ENCODE measurements around the gene CEP350. TPM values are rescaled to one million over a fixed set of nuclear protein-coding genes. Genes with fewer than 3 reads are reported as not detected.

Gene CEP350
- total and polyA plus RNA-seq, 2 donors (not counting 1 experiment from before 2014, with no cell fraction given): 19.0 to 101 TPM

DNA sequence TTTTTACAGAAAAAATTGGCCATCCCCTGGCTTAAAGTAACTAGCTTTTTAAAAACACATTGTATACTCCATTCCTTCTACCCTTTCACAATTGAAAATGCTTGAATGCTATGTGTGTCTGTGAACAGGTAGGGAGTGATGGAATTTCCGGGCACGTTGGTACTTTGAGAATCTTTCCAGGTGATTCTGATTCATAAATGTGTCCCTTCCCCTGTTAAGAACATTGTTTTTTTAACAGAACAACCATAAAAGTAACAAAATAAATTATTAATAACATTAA lies 142.7 kb downstream of the CEP350 start:
- Histone ChIP-seq H3K4me1 (ENCODE audit: control insufficient read depth, extremely low read depth, insufficient read depth, low read length) (peaks cover 5% of the 10 kb centered on the region), H3K79me2 (ENCODE audit: control insufficient read depth, insufficient read depth, low read length) (no peaks in the 10 kb centered on the region), H3K36me3 (ENCODE audit: control insufficient read depth, insufficient read depth, low read length) (peaks cover 2% of the 10 kb centered on the region), H3K4me2 (ENCODE audit: extremely low read depth, insufficient read depth, low read length) (no peak overlapping the region), H3K27me3 (ENCODE audit: control insufficient read depth, insufficient read depth, low read length) (no peaks in the 10 kb centered on the region), H3K9ac (ENCODE audit: insufficient read depth, low read length) (no peak overlapping the region), H2AFZ (ENCODE audit: low read length) (no peak overlapping the region), H3K9me3 (ENCODE audit: control insufficient read depth, insufficient read depth, low read depth, low read length) (no peaks in the 10 kb centered on the region), H4K20me1 (ENCODE audit: control insufficient read depth, extremely low read depth, insufficient read depth, low read length) (no peaks in the 10 kb centered on the region), H3K4me3 (replicated peaks in 1 of 4; ENCODE audit: control extremely low read depth in 1 of 4, insufficient read depth in 1 of 4, low read depth in 3 of 4, low read length in 4 of 4) (no peak overlapping the region), H3K27ac (ENCODE audit: insufficient read depth, low read length) (no peak overlapping the region)
- DNase-seq (ENCODE audit: low read depth in 2 of 2): no peak
- no peak for TF ChIP-seq EZH2 (IDR thresholded peaks at IDR 0.05; ENCODE audit: low read length, missing control alignments)
- TF ChIP-seq, protein P1, sequence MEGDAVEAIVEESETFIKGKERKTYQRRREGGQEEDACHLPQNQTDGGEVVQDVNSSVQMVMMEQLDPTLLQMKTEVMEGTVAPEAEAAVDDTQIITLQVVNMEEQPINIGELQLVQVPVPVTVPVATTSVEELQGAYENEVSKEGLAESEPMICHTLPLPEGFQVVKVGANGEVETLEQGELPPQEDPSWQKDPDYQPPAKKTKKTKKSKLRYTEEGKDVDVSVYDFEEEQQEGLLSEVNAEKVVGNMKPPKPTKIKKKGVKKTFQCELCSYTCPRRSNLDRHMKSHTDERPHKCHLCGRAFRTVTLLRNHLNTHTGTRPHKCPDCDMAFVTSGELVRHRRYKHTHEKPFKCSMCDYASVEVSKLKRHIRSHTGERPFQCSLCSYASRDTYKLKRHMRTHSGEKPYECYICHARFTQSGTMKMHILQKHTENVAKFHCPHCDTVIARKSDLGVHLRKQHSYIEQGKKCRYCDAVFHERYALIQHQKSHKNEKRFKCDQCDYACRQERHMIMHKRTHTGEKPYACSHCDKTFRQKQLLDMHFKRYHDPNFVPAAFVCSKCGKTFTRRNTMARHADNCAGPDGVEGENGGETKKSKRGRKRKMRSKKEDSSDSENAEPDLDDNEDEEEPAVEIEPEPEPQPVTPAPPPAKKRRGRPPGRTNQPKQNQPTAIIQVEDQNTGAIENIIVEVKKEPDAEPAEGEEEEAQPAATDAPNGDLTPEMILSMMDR (conservative IDR thresholded peaks at IDR 0.05 in 1 of 2, IDR thresholded peaks at IDR 0.05 in 1 of 2; ENCODE audit: low read depth in 1 of 2, low read length in 2 of 2): no peak

GRCh38 chr1:180101411-180101810 lies 146.8 kb downstream of the CEP350 start:
- Histone ChIP-seq H3K9me3 (ENCODE audit: control insufficient read depth, insufficient read depth, low read depth, low read length) (no peaks in the 10 kb centered on the region), H4K20me1 (ENCODE audit: control insufficient read depth, extremely low read depth, insufficient read depth, low read length) (no peaks in the 10 kb centered on the region), H3K27me3 (ENCODE audit: control insufficient read depth, insufficient read depth, low read length) (no peaks in the 10 kb centered on the region), H3K4me2 (ENCODE audit: extremely low read depth, insufficient read depth, low read length) (no peak overlapping the region), H3K27ac (ENCODE audit: insufficient read depth, low read length) (no peak overlapping the region), H2AFZ (ENCODE audit: low read length) (no peak overlapping the region), H3K9ac (ENCODE audit: insufficient read depth, low read length) (no peak overlapping the region), H3K4me3 (replicated peaks in 1 of 4; ENCODE audit: control extremely low read depth in 1 of 4, insufficient read depth in 1 of 4, low read depth in 3 of 4, low read length in 4 of 4) (no peak overlapping the region), H3K79me2 (ENCODE audit: control insufficient read depth, insufficient read depth, low read length) (no peaks in the 10 kb centered on the region), H3K4me1 (ENCODE audit: control insufficient read depth, extremely low read depth, insufficient read depth, low read length) (peaks cover 3% of the 10 kb centered on the region), H3K36me3 (ENCODE audit: control insufficient read depth, insufficient read depth, low read length) (peaks cover 2% of the 10 kb centered on the region)
- DNase-seq (ENCODE audit: low read depth in 2 of 2): no peak
- no peak for TF ChIP-seq EZH2 (IDR thresholded peaks at IDR 0.05; ENCODE audit: low read length, missing control alignments)
- TF ChIP-seq, protein P1 (conservative IDR thresholded peaks at IDR 0.05 in 1 of 2, IDR thresholded peaks at IDR 0.05 in 1 of 2; ENCODE audit: low read depth in 1 of 2, low read length in 2 of 2): no peak

DNA sequence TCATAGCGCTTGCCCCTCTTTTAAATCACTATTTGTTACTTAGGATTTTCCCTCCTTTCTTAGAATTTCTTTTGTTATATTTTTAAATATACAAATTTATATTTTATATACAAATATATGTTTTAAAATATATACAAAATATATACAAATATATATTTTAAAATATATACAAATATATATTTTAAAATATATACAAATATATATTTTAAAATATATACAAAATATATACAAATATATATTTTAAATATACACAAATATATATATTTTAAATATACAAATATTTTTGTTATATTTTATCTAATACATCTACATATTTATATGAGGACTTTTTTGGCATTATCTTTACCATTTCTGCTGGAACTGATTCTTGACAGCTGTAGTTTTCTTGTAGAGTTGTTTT lies 149.2 kb downstream of the CEP350 start:
- no peak for TF ChIP-seq EZH2 (IDR thresholded peaks at IDR 0.05; ENCODE audit: low read length, missing control alignments)
- TF ChIP-seq, protein P1 (conservative IDR thresholded peaks at IDR 0.05 in 1 of 2, IDR thresholded peaks at IDR 0.05 in 1 of 2; ENCODE audit: low read depth in 1 of 2, low read length in 2 of 2): no peak
- Histone ChIP-seq H3K36me3 (ENCODE audit: control insufficient read depth, insufficient read depth, low read length) (peaks cover 2% of the 10 kb centered on the region), H3K9me3 (ENCODE audit: control insufficient read depth, insufficient read depth, low read depth, low read length) (no peaks in the 10 kb centered on the region), H3K9ac (ENCODE audit: insufficient read depth, low read length) (no peak overlapping the region), H3K27me3 (ENCODE audit: control insufficient read depth, insufficient read depth, low read length) (no peaks in the 10 kb centered on the region), H3K79me2 (ENCODE audit: control insufficient read depth, insufficient read depth, low read length) (no peaks in the 10 kb centered on the region), H4K20me1 (ENCODE audit: control insufficient read depth, extremely low read depth, insufficient read depth, low read length) (no peaks in the 10 kb centered on the region), H3K4me3 (replicated peaks in 1 of 4; ENCODE audit: control extremely low read depth in 1 of 4, insufficient read depth in 1 of 4, low read depth in 3 of 4, low read length in 4 of 4) (no peak overlapping the region), H3K4me2 (ENCODE audit: extremely low read depth, insufficient read depth, low read length) (no peak overlapping the region), H3K4me1 (ENCODE audit: control insufficient read depth, extremely low read depth, insufficient read depth, low read length) (no peaks in the 10 kb centered on the region), H3K27ac (ENCODE audit: insufficient read depth, low read length) (no peak overlapping the region), H2AFZ (ENCODE audit: low read length) (no peak overlapping the region)
- DNase-seq (ENCODE audit: low read depth in 2 of 2): no peak
